Body of pancreas (tissue), 4 donors: Measurements from ENCODE around the gene EFS. TPM values are rescaled to one million over a fixed set of nuclear protein-coding genes. Genes with fewer than 3 reads are reported as not detected.

Experiments
- ATAC-seq: fragments of 150-250 bp; one replicate; pipeline ENCODE4 v1.9.1; 2016
- DNase-seq, 4 donors: peaks; one replicate each; pipeline ENCODE4 v3.0.0-alpha.2; 2019
- H3K27ac ChIP-seq, 4 donors: fragments of 200-600 bp; sonication (generic); 1 replicate in 3 of 4; 2 replicates in 1 of 4; pipeline versions ENCODE4 v1.5.1 to v1.6.1; 2016 to 2019; ENCODE audit warnings: mild to moderate bottlenecking in 1 of 4, mixed read lengths in 1 of 4, moderate library complexity in 1 of 4
- H3K27me3 ChIP-seq, 2 donors: fragments of 200-600 bp; sonication (generic); one replicate each; pipeline ENCODE4 v1.6.0; 2016; ENCODE audit warnings: mild to moderate bottlenecking in 1 of 2
- H3K36me3 ChIP-seq, 2 donors: fragments of 200-600 bp; sonication (generic); replicated peaks in 1 of 2; 2 replicates each; pipeline ENCODE4 v1.5.1; 2016; ENCODE audit warnings: low read depth in 2 of 2; ENCODE audit not compliant: insufficient read depth in 1 of 2
- H3K4me1 ChIP-seq: fragments of 200-600 bp; sonication (generic); one replicate; pipeline ENCODE4 v1.6.0; 2016
- H3K4me3 ChIP-seq, 2 donors: fragments of 200-600 bp; sonication (generic); 1 replicate in 1 of 2; 2 replicates in 1 of 2; pipeline ENCODE4 v1.5.1; 2016 to 2019
- H3K9me3 ChIP-seq, 3 donors: fragments of 200-600 bp; sonication (generic); 1 replicate in 2 of 3; 2 replicates in 1 of 3; pipeline ENCODE4 v1.5.1; 2016
- CTCF ChIP-seq, 7 experiments: fragments of 450-650 bp in 4 of 7; fragments of 200-600 bp in 3 of 7; sonication (generic) in 3 of 7; IDR thresholded peaks; one replicate each; pipeline ENCODE4 v1.5.1; 2016 to 2019; ENCODE audit warnings: antibody characterized with exemption in 7 of 7
- POLR2A ChIP-seq, 3 donors: fragments of 450-650 bp; IDR thresholded peaks; one replicate each; pipeline ENCODE4 v1.6.1; 2016; ENCODE audit warnings: antibody characterized with exemption in 3 of 3, mild to moderate bottlenecking in 2 of 3
- WGBS, 2 donors: methylation state at CpG; one replicate each; pipeline ENCODE4 v1.1.5; 2017; 5-methylcytosine and 5-hydroxymethylcytosine counted together
- intact Hi-C: fragments of 100-400 bp; cut with DNase I; formaldehyde crosslinking; loops from one replicate; pipeline ENCODE4 v1.15.1; 2023
- total RNA-seq, 2 donors: library from RNA; depleted of rRNA; stranded (reverse); fragments of >200 nt; gene quantifications; one replicate each; pipeline ENCODE4 v1.1.0, GENCODE V29; 2016

The EFS gene
- total RNA-seq, 2 donors from 2014 or later, result 0.99 to 1.3 TPM

DNA sequence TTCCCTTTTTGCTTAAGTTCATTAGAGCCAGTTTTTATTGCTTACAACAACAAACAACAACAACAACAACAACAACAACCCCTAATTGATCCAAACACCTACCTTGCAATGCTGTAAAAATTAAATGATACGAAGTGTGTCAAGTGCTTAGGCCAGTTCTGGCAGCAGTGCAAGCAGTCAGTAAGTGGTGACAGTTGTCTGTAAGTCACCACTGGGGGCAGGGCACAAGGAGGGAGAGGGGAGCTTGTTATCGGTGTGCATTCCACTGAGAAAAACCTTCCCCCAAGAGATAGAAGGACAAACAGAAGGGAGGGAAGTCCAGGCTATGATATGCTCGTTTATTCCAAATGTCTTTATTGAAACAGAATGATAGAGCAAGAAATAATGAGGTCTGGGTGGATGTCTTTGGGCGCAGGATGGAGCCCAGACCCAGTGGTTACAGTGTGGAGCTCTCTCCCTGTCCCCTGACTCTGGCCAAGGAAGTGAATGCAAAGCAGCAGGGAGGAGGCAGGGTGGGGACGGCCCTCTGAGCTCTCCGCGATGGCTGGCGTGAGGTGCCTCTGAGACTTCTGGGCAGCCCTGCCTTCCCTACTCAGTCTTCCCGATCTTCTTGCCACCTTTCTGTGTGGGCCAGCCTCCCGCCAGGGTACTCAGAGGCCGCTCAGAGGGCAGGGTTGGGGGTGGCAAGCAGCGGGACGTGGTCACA is 18.8 kb downstream of the EFS start:
- ATAC-seq, result no peak
- TF ChIP-seq POLR2A (IDR thresholded peaks at IDR 0.05) (no peak), CTCF (IDR thresholded peaks at IDR 0.05) (no peak)
- Histone ChIP-seq H3K4me1 (no peaks in the 10 kb centered on the region), H3K27me3 (no peaks in the 10 kb centered on the region), H3K36me3 (no peaks in the 10 kb centered on the region), H3K27ac (no peak overlapping the region), H3K4me3 (no peak overlapping the region), H3K9me3 (no peaks in the 10 kb centered on the region)
- intact Hi-C loops, result no loop called here
- WGBS, 2 donors, result 73 to 85% methylated on average over 13 of the region's 13 CpGs
- no peak for DNase-seq

DNA sequence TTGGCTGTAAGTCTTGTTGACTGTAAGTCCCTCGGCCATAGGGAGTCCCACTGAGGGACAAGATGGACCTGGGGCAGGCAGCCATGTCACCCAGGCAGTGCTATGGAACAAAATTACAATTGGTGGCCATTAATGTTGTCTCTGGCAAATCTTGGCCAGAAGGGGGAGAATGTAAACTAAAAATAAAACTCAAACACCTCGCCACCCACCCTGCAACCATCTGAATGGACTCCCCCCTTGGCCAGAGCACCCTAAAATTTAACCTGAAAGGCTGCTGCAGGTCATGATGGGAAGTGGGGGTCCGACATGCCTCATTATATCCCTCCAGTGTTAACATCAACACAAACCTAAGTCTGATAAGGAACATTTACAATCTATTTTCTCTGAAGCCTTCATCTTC is 20.5 kb downstream of the EFS start:
- H3K4me3 ChIP-seq, result no peak overlapping the region
- 43 to 45% methylated on average over 3 of the region's 3 CpGs for WGBS, 2 donors
- H3K9me3 ChIP-seq, result no peaks in the 10 kb centered on the region
- no peak for ATAC-seq
- no peaks in the 10 kb centered on the region for H3K27me3 ChIP-seq
- no peak for DNase-seq
- H3K27ac ChIP-seq, result no peak overlapping the region
- intact Hi-C loops, result no loop called here
- H3K36me3 ChIP-seq, result no peaks in the 10 kb centered on the region
- no peaks in the 10 kb centered on the region for H3K4me1 ChIP-seq
- no peak for TF ChIP-seq CTCF (IDR thresholded peaks at IDR 0.05)
- no peak for TF ChIP-seq POLR2A (IDR thresholded peaks at IDR 0.05)

GRCh38 chr14:23339506-23340268 is 25.3 kb downstream of the EFS start:
- intact Hi-C loops, result no loop called here
- 59 to 78% methylated on average over 1 of the region's 1 CpG for WGBS, 2 donors
- TF ChIP-seq POLR2A (IDR thresholded peaks at IDR 0.05) (no peak), CTCF (IDR thresholded peaks at IDR 0.05) (no peak)
- DNase-seq (no peak), ATAC-seq (no peak)
- H3K4me3 ChIP-seq, result no peak overlapping the region
- H3K9me3 ChIP-seq, result no peaks in the 10 kb centered on the region
- H3K36me3 ChIP-seq, result no peaks in the 10 kb centered on the region
- H3K4me1 ChIP-seq, result no peaks in the 10 kb centered on the region
- H3K27me3 ChIP-seq, result no peaks in the 10 kb centered on the region
- no peak overlapping the region for H3K27ac ChIP-seq

DNA sequence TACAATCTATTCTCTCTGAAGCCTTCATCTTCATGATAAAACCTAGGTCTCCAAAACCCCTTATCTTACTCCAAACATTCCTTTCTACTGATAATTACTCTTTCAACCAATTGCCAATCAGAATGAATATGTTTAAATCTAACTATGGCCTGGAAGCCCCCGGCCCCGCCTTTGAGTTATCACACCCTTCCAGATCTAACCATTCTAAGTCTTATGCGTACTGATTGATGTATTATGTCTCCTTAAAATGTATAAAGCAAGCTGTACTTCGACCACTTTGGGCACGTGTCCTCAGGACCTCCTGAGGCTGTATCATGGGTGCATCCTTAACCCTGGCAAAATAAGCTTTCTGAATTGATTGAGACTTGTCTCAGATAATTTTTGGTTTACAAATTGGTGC is 29.3 kb downstream of the EFS start:
- intact Hi-C loops, result no loop called here
- ATAC-seq (no peak), DNase-seq (no peak)
- no peak overlapping the region for H3K27ac ChIP-seq
- TF ChIP-seq CTCF (IDR thresholded peaks at IDR 0.05) (no peak), POLR2A (IDR thresholded peaks at IDR 0.05) (no peak)
- no peak overlapping the region for H3K4me3 ChIP-seq
- WGBS, 2 donors, result 77 to 81% methylated on average over 5 of the region's 5 CpGs
- H3K27me3 ChIP-seq, result no peaks in the 10 kb centered on the region
- H3K36me3 ChIP-seq, result no peaks in the 10 kb centered on the region
- H3K4me1 ChIP-seq, result no peaks in the 10 kb centered on the region
- H3K9me3 ChIP-seq, result no peaks in the 10 kb centered on the region
